AG04449 (cell line): ENCODE data around the gene ORM1.

Source experiments
- CTCF ChIA-PET: fragments of 350-600 bp; formaldehyde crosslinking; extraction: SDS; loops from one replicate; lab custom pipeline; 2021; ENCODE audit warnings: antibody characterized with exemption; lab: Yijun Ruan, JAX
- POLR2A ChIA-PET: fragments of 400-600, 350-600 bp; formaldehyde crosslinking; extraction: SDS; loops from one replicate; lab custom pipeline; 2020; ENCODE audit warnings: antibody characterized with exemption, inconsistent platforms; lab: Yijun Ruan, JAX
- DNase-seq: peaks from one replicate; pipeline ENCODE4 v3.0.0-alpha.2; 2010; ENCODE audit warnings: low read depth, low spot score
- H3K4me3 ChIP-seq: 2 replicates; pipeline ENCODE4 v1.5.1; 2011; ENCODE audit warnings: low read depth, mild to moderate bottlenecking, control low read depth, low read length
- CTCF ChIP-seq: IDR thresholded peaks from one replicate; pipeline ENCODE4 v1.5.1; 2011; ENCODE audit warnings: mild to moderate bottlenecking, moderate library complexity, low read length, control low read depth, inconsistent platforms; ENCODE audit not compliant: insufficient read depth; ENCODE audit errors: missing control alignments

ORM1 gene

DNA sequence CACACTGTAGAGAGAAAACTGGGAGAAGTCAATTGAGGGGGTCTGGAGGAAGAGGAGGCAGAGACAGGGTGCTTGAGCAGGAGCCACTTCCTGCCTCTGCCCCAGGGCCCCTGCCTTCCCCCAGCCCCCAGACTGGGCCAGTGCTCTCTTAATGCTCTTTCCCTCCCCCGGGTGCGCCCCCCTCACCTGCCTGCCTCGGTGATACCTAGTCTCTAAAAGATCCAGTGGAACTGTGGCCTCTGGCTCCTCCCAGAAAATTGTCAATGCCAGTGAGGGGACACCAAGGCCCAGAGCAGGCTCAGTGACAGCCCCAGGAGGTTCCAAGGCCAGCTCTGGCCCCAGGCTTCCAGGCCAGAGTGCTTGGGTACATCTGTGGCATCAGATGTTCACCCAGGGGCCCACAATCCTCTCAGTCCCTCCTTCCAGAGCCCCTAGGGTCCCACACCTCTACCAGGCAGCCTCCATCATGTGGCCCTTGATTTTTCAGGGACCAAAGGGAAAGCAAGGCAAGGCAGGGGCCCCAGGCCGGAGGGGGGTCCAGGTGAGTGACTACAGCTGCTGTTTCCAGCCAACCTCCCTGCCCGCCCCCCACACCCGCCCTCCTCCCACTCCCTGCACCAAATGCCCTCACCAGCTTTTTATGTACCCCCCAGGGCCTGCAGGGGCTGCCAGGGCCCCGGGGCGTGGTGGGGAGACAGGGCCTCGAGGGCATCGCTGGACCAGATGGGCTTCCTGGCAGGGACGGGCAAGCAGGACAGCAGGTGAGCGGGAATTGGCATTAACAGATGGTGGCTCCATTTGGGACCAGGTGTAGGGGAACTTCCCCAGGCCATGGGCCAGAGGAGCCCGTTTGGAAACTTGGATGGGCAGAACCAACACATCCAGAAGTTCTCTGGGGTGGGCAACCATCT lies 33.1 kb upstream of the ORM1 start:
- TF ChIP-seq CTCF: no peak
- DNase-seq: no peak
- ChIA-PET POLR2A (no interaction called here), CTCF (interaction anchor here (0.9 to 18.7 kb wide), 36 partner anchors 9 to 552 kb away, joined by 3 to 686 read pairs (median 9); partner anchors contain the start of genes AMBP, COL27A1 and KIF12)
- H3K4me3 ChIP-seq: no peak overlapping the region

GRCh38 chr9:114290561-114290986 lies 32.3 kb upstream of the ORM1 start:
- DNase-seq: no peak
- CTCF ChIA-PET: interaction anchor here (0.9 to 18.7 kb wide), 64 partner anchors 9 to 553 kb away, joined by 3 to 686 read pairs (median 6); partner anchors contain the start of genes AMBP, COL27A1 and KIF12
- POLR2A ChIA-PET: interaction anchor here (1.0 to 1.1 kb wide), 2 partner anchors 26 to 183 kb away, joined by 3 to 7 read pairs; no protein-coding TSS in a partner anchor
- TF ChIP-seq CTCF: no peak
- H3K4me3 ChIP-seq: no peak overlapping the region

- peak; percentile 74 for TF ChIP-seq CTCF
- H3K4me3 ChIP-seq: no peak overlapping the region
- POLR2A ChIA-PET: interaction anchor here (0.7 to 1.1 kb wide), 3 partner anchors 27 to 183 kb away, joined by 3 to 7 read pairs (median 3); no protein-coding TSS in a partner anchor
- CTCF ChIA-PET: interaction anchor here (0.7 to 18.7 kb wide), 67 partner anchors 9 to 554 kb away, joined by 3 to 686 read pairs (median 6); partner anchors contain the start of genes AMBP, COL27A1 and KIF12
- DNase-seq: no peak
These were observed 31.8 kb upstream of the ORM1 start for GRCh38 chr9:114291064-114291474.

DNA sequence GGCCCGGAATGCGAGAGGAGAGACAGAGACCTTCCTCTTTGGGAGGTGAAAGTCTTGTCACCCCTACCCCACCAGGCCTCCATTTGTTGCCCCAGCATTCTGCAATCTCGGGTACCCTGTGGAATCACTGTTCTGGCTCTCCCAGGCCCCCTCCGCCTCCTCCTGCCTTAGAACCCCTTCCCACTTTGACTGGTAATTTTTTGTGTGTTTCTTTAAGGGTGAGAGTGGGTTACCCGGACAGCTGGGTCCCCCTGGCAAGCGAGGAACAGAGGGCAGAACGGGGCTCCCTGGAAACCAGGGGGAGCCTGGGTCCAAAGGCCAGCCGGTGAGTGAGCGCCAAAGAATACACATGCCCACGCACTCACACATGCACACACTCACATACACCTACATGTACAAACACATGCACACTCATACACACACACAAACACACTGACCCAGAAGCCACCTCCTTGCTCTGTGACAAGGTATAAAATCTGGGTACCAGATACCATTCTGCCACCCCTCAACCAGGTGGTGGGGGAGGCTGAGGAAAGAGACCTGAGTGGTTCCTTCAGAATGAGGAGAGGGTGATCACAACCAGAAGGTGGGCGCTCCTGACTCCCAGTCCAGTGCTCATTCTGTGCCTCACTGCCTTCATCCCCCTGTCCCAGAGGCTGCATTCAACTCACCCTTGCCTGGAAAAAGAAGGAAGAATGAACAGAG lies 30.9 kb upstream of the ORM1 start:
- no peak overlapping the region for H3K4me3 ChIP-seq
- ChIA-PET CTCF (interaction anchor here (0.8 to 18.7 kb wide), 38 partner anchors 8 to 484 kb away, joined by 3 to 686 read pairs (median 9); partner anchors contain the start of genes AMBP, COL27A1 and KIF12), POLR2A (no interaction called here)
- no peak for DNase-seq
- TF ChIP-seq CTCF: no peak

DNA sequence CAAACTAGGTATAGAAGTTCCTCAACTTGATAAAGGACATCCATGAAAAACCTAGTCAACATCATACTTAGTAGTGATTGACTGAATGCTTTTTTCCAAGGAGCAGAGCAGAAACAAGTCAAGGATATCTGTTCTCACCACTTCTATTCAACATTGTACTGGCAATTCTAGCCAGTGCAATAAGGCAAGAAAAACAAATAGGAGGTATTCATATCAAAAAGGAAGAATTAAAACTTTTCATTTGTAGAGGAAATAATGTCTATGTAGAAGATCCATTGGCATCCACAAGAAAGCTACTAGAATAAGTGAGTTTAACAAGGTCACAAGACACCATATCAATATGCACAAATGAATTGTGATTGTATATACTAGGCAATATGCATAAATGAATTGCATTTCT lies 28.2 kb upstream of the ORM1 start:
- no peak for TF ChIP-seq CTCF
- CTCF ChIA-PET: interaction anchor here (1.1 to 18.7 kb wide), 6 partner anchors 9 to 212 kb away, joined by 3 to 686 read pairs (median 22); partner anchors contain the start of gene COL27A1
- no peak for DNase-seq
- POLR2A ChIA-PET: no interaction called here
- no peak overlapping the region for H3K4me3 ChIP-seq
